HL-60 (cell line): ENCODE data around the gene FSCN2.

Source experiments
- DNase-seq, 2 experiments: peaks; one replicate each; pipeline ENCODE4 v3.0.0-alpha.2; 2010 to 2020; ENCODE audit warnings: low read depth in 1 of 2, low spot score in 1 of 2
- H3K27ac ChIP-seq: fragments of 250-450 bp; sonication (Bioruptor Pico); replicated peaks from 2 replicates; pipeline ENCODE4 v1.5.1; 2020; ENCODE audit warnings: mild to moderate bottlenecking, moderate library complexity
- H3K27me3 ChIP-seq: fragments of 250-450 bp; sonication (Bioruptor Pico); 2 replicates; pipeline ENCODE4 v1.5.1; 2021; ENCODE audit warnings: mild to moderate bottlenecking, moderate library complexity; ENCODE audit not compliant: insufficient read depth, poor library complexity, severe bottlenecking
- H3K4me3 ChIP-seq: replicated peaks from 2 replicates; pipeline ENCODE4 v1.5.1; 2011; ENCODE audit warnings: mild to moderate bottlenecking, control low read depth, low read length; ENCODE audit not compliant: insufficient read depth
- GABPA ChIP-seq: IDR thresholded peaks from 2 replicates; pipeline ENCODE4 v1.6.1; 2012; ENCODE audit warnings: low read depth
- POLR2AphosphoS5 ChIP-seq: IDR thresholded peaks from 2 replicates; pipeline ENCODE4 v1.6.1; 2012; ENCODE audit warnings: low read depth
- SPI1 ChIP-seq: IDR thresholded peaks from 2 replicates; pipeline ENCODE4 v1.6.1; 2012; ENCODE audit warnings: low read depth, mild to moderate bottlenecking, borderline replicate concordance
- TF ChIP-seq, protein P1 (sequence below): IDR thresholded peaks from 2 replicates; pipeline ENCODE4 v1.6.1; 2012; ENCODE audit warnings: low read depth; ENCODE audit not compliant: insufficient replicate concordance
- TF ChIP-seq, protein P2 (sequence below): IDR thresholded peaks from one replicate; pipeline ENCODE4 v1.5.1; 2011; ENCODE audit warnings: low read length, control low read depth, inconsistent platforms; ENCODE audit not compliant: insufficient read depth

Gene FSCN2

DNA sequence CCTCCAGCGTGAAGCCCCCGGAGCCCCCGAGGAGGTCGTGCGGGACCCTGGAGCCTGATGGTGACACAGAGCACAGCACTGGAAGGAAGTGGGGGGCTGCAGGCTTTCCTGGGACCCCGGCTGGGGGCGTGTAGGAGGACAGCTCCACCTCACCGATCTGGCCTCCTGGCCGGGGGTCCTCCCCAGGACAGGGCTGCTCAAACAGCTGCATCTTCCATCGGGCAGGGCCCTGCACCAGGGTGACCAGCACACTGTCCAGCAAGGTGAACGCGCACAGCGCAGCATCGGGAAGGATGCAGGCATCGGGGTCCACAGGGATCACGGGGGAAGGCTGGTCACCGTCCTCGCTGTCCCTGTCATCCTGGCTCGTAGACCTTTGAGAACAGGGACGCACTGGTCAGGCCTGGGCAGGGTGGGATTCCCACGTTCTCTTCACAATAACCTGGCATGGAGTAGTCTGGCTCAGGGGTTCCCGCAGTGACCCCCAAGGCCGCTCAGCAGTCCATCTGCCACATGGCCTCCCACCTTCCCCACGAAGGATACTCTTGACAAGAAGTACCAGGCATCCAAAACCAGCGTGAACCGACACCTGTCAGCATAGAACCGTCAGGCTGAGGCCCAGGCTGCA is 22.8 kb downstream of the FSCN2 start:
- no peak overlapping the region for H3K27ac ChIP-seq
- DNase-seq: no peak
- TF ChIP-seq POLR2AphosphoS5 (no peak), SPI1 (no peak)
- TF ChIP-seq, protein P1, sequence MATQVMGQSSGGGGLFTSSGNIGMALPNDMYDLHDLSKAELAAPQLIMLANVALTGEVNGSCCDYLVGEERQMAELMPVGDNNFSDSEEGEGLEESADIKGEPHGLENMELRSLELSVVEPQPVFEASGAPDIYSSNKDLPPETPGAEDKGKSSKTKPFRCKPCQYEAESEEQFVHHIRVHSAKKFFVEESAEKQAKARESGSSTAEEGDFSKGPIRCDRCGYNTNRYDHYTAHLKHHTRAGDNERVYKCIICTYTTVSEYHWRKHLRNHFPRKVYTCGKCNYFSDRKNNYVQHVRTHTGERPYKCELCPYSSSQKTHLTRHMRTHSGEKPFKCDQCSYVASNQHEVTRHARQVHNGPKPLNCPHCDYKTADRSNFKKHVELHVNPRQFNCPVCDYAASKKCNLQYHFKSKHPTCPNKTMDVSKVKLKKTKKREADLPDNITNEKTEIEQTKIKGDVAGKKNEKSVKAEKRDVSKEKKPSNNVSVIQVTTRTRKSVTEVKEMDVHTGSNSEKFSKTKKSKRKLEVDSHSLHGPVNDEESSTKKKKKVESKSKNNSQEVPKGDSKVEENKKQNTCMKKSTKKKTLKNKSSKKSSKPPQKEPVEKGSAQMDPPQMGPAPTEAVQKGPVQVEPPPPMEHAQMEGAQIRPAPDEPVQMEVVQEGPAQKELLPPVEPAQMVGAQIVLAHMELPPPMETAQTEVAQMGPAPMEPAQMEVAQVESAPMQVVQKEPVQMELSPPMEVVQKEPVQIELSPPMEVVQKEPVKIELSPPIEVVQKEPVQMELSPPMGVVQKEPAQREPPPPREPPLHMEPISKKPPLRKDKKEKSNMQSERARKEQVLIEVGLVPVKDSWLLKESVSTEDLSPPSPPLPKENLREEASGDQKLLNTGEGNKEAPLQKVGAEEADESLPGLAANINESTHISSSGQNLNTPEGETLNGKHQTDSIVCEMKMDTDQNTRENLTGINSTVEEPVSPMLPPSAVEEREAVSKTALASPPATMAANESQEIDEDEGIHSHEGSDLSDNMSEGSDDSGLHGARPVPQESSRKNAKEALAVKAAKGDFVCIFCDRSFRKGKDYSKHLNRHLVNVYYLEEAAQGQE: no peak
- TF ChIP-seq, protein P2, sequence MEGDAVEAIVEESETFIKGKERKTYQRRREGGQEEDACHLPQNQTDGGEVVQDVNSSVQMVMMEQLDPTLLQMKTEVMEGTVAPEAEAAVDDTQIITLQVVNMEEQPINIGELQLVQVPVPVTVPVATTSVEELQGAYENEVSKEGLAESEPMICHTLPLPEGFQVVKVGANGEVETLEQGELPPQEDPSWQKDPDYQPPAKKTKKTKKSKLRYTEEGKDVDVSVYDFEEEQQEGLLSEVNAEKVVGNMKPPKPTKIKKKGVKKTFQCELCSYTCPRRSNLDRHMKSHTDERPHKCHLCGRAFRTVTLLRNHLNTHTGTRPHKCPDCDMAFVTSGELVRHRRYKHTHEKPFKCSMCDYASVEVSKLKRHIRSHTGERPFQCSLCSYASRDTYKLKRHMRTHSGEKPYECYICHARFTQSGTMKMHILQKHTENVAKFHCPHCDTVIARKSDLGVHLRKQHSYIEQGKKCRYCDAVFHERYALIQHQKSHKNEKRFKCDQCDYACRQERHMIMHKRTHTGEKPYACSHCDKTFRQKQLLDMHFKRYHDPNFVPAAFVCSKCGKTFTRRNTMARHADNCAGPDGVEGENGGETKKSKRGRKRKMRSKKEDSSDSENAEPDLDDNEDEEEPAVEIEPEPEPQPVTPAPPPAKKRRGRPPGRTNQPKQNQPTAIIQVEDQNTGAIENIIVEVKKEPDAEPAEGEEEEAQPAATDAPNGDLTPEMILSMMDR: no peak
- H3K27me3 ChIP-seq: no peaks in the 10 kb centered on the region
- peak overlapping the region; percentile 97 for H3K4me3 ChIP-seq

DNA sequence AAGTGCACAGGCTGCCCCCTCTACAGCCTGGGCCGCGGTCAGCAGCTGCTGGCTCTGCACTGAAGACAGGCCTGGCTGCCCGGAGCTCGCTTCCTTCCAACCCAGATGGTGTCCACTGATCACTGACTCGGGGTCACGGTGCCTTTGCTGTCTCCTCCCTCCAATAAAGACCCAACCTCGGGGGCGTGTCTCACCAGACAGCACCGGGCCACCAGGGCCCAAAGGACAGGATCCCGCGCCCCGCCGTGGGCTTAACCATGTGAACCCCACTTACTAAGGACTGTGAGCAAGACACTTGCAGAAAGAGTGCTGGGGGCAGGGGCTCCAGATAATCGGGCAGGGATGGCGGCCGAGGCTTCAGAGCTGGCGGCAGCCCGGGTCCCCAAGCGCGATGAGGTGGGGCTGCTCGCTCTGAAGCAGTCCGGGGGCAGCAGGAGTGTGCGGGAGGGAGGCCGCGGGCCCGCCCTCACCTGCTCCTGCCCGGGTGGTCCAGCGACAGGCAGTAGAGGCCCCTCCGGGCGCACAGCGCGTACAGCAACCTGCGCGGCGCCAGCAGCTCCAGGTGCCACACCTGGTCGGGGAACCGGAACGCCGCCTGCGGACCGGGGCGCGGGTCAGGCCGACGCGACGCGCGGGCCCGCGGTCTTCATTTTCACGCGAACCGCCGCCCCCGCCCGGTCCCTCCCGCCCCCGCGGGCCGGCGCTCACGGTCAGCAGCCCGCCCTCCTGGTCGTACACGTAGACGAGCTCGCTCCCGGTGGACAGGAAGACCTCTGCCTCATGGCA is 23.5 kb downstream of the FSCN2 start:
- Histone ChIP-seq H3K27ac (peak overlapping the region; percentile 74), H3K4me3 (peak overlapping the region; percentile 97), H3K27me3 (no peaks in the 10 kb centered on the region)
- TF ChIP-seq GABPA (no peak), POLR2AphosphoS5 (no peak)
- TF ChIP-seq, protein P2: no peak
- TF ChIP-seq, protein P1: no peak
- DNase-seq: peak in 1 of 2 experiments; percentile 34

DNA sequence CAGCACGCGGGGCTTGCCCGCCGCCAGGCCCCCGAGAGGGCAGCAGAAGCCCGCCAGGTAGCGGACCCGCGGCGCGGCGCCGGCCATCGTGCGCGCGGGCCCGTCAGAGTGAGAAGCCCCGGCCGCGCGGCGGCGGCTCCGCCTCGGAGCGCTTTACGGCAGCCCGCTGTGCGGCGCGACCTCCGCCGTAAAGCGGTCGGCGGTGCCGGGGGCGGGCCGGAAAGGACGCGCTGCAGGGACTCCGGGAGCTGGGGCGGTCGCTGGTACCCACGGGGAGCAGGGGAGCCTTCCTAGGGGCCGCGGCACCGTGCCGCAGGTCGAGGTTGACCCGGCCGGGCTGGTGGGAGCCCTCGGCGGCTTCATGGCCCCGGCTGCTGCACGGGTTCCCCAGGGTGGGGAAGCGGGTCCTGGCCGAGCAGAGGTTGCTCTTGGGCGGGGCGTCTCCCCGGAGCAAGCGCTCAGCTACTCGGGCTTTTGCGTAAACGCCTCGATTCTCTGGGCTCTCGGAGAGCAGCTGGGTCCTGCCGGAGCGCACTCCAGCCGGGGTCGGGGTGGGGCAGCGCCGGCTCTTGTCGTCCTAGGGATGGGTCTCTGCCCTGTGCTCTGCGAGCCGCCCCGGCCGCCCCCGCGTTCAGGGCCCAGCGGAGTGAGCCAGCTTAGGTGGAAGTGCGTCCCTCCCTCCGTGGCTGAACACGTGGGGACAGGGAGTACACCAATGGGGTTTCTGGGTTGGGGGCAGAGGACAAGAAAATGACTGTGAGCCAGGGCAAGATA is 24.3 kb downstream of the FSCN2 start, which contains the start of gene FAAP100:
TSS of gene FAAP100 (minus strand) at position 110 of the 774 bp plus-strand sequence. CDS start at position 87, 23 bp downstream.
- Histone ChIP-seq H3K27me3 (no peaks in the 10 kb centered on the region), H3K4me3 (peak within 1 kb of the TSS; percentile 97), H3K27ac (peak within 1 kb of the TSS; percentile 74)
- TF ChIP-seq, protein P1: peak; percentile 65
- no peak for TF ChIP-seq GABPA
- TF ChIP-seq, protein P2: no peak
- peak; percentile 74 to 83 for DNase-seq
